HG02938 (cell line): Measurements from ENCODE around the gene TLE5.
"Not testable (repeated sequence)": the region's sequence is repeated elsewhere in the genome, so short reads cannot be mapped to it uniquely, and the experiment has no call there.

Experiments
- ATAC-seq: cut with Tn5 transposase; IDR thresholded peaks from one replicate; pipeline ENCODE4 v1.9.1; 2021; ENCODE audit warnings: mild to moderate bottlenecking, moderate library complexity; ENCODE audit not compliant: unreplicated experiment

The TLE5 gene

DNA sequence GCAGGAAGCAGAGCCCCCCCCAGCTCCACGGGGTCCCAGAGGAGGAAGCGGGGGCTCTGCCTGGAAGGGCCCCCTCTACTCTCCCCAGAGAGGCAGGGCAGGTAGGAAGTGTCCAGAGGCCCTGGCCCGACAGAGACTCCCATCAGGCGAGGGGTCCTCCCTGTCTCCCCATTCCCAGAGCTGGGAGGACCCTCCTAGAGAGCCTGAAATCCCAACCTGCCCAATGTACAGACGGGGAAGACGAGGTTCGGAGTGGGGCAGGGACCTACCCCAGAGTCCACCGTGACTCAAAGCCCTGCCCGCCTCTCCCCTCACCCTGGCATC is 34.4 kb downstream of the TLE5 start:
- no peak for ATAC-seq

DNA sequence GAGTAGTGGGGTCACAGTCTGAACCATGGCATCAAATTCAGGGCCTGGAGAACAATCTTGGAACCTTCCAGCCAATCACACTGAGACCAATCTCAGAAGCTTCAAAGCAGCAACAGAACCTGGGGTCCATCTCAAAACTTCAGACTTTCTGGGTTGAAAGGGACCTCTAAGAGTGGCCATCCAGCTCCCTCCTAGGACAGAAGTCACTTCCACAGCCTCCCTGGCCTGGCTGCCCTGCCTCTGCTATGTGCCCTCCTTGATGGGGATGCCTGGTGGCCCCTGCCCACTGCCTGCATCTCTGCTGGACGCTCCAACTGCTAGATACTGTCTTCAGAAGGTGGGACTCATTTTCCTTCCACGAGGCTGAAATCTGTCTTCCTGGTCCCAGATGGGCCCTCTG is 35.0 kb downstream of the TLE5 start:
- ATAC-seq = no peak

DNA sequence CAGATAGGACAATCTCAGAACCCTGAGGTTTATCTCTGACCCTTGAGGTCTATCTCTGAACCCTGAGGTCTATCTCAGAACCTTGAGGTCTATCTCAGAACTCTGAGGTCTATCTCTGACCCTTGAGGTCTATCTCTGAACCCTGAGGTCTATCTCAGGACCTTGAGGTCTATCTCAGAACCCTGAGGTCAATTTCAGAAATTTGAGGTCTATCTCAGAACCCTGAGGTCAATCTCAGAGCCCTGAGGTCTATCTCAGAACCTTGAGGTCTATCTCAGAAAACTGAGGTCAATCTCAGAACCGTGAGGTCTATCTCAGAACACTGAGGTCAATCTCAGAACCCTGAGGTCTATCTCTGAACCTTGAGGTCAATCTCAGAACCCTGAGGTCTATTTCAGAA is 35.5 kb downstream of the TLE5 start:
- ATAC-seq = no peak

DNA sequence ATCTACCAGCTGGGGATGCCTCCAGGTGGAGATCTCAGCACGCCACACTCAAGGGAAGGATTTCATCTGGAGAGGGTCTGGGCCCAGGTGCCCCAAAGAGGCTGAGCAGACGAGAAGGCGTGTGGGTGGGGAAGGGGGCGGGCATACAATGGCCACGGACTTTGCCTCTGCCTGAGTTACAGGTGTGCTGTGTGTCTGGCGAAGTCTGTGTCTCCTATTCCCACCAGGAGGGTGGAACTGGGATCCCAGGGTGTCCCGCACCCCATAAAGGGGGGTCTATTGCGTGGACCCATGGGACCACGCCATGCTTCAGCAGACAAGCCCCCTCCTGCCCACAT is 36.8 kb downstream of the TLE5 start:
- ATAC-seq = no peak

DNA sequence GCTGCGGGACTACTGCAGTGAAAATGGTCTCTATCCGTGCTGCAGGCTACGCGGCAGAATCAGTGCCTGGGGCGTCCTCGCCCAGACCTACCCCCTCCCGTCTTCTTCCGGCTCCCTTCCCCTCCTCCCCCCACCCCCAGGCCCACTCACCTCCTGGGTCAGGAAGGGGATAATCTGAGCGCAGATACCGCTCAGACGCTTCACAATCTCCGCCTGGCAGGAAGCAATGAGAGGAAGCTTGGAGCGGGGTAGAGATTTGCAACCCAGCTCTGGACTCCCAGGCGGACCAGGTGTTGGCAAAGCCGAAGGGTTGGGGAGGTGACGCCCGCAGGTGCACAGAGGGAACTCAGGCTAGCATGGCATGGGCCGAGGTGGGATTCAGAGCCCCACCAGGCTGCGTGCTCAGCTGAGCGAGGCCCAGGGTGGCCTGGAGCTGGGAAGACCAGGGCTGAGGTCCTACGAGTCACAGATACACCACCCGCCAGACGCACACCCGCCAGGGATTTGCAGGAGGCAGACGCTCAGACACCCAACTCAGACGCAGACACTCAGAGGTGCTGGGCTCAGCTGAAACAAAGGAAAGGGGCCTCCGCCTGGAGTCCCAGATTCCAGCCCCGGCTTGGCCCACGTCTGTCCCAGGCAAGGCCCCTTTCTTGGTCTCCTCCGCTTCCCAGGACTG is 37.3 kb downstream of the TLE5 start:
- ATAC-seq = no peak

DNA sequence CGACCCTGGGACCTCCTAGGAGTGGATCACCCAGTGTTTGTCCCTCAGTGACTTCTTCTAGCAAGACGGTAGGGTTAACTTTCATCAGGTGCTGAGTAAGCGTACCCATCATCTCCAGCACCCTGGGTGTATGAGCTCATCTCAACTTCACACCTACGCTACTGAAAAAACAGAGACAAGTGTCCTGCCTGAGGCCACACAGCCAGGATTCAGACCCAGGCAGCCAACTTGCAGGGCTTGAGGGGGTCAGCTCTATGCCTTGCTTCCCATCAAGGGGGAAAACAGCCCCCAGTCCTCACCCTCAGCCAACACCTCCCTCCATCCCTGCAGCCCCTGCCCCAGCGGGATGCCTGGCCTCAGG is 37.8 kb downstream of the TLE5 start:
- no peak for ATAC-seq

DNA sequence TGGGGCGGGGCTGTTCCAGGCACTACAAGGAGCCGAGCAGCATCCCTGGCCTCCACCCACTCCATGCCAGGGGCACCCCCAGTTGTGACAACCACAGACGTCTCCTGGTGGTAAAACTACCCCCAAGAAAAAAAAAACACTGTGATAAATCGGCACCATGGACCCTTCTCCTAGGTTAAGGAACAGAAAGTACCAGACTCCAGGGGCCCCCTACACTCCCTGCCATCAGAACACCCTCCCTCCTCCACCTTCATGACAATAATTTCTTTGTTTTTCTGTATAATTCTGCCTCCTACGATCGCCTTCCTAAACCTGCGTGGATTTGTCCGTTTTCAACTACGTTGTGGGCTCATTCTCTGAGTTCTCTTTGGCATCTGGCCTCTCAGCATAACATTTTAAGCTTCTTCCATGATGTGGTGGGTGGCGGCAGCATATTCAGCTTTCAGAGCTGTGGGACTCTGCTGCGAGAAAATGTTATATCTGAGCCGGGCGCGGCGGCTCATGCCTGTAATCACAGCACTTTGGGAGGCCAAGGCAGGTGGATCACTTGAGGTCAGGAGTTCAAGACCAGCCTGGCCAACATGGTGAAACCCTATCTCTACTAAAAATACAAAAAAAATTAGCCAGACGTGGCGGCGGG is 41.9 kb downstream of the TLE5 start:
- no peak for ATAC-seq

DNA sequence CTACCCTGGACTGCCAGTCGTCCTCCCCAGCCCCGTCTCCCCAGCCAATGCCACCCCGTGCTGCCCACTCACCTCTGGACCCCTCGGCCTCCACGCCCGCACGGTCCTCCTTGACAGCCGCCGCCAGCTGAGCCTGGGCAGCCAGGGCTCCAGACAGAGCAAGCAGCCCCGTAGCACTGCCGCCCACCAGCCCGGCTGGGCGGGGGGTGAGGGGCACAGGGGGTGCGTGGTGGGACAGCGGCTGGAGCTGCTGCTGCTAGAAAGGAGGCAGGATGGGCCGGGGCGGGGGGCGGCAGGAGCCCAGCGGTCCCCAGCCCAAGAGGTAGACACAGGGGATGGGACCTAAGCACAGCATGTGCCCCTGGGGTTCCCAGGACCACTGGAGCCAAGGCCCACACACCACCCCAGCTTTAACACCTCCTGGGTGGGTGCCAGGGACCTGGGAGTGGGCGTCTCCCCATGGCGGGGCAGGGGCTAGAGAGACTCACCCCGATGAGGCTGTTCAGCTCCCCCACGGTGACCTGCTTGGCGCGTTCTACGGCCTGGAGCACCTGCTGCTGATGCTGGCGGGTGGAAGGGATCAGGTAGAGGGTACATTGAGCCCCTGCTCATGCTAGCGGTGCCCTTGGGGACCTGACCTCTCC is 43.0 kb downstream of the TLE5 start:
- ATAC-seq = no peak

DNA sequence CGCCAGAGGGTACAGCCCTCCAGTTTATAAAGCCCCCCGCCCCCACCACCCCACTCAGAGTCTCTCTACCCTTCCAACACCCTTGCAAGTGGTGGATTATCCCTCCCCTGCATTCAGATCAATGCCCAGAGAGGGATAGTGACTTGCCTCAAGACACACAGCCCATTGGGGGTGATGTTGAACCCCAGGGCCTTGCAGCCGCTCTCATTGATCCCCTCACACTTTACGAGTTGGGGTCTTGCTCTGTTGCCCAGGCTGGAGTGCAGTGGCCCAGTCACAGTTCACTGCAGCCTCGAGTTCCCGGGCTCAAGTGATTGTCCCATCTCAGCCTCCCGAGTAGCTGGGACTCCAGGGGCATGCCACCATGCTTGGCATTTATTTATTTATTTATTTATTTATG is 44.4 kb downstream of the TLE5 start:
- no peak for ATAC-seq

DNA sequence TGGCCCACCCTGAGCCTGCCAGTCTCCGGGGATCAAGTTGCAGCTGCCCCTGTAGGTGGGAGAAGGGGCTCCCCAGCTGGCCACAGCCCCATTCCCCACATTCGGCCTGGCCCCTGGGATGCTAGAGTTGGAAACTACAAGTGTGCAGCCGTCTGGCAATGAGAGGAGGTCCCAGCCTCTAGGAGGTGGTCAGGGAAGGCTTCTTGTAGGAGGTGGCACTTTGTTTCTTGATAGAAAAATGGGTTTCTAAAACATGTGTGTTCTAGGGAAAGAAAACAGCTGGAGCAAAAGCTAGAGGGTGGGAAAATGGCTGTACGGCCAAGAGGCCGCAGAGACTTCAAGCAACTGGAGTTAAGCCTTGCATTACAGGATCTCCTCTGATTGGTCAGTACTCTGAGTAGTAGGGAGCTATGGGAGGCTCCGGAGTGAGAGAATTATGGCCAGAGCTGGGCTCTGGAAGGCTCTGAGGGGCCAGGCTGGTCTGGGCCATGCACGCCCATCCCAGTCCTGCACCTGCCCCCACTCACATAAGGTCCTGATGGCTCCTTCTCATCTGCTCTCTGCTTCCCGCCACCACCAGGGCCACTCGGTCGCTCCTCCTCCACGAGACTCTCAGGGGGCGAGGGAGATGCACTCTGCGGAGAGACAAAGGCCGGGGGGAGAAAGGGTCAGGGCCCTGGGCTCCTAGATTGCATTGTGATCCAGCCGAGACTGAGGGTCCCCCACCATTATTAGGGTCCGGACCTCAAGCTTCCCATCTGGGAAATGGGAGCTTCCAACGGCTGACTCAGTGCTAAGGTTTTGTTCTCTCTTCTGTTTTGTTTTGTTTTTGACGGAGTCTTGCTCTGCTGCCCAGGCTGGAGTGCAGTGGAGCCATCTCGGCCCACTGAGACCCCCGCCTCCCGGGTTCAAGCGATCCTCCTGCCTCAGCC is 46.9 kb downstream of the TLE5 start:
- ATAC-seq = no peak

DNA sequence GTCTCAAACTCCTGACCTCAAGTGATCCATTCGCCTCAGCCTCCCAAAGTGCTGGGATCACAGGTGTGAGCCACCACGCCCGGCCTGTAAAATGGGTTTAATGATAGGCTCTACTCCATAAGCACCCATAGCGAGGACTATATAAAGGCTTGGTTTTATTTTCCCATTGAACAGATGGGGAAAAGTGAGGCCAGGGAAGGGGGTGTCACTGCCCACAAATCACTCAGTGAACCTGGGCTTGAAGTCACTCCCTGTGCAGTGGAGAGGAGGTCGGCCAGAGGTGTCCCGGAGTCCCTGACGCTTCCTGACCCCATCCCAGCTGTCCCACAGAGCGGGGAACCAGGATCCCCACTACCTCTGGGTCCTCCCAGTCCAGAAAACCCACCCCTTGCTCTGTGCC is 48.2 kb downstream of the TLE5 start:
- no peak for ATAC-seq

DNA sequence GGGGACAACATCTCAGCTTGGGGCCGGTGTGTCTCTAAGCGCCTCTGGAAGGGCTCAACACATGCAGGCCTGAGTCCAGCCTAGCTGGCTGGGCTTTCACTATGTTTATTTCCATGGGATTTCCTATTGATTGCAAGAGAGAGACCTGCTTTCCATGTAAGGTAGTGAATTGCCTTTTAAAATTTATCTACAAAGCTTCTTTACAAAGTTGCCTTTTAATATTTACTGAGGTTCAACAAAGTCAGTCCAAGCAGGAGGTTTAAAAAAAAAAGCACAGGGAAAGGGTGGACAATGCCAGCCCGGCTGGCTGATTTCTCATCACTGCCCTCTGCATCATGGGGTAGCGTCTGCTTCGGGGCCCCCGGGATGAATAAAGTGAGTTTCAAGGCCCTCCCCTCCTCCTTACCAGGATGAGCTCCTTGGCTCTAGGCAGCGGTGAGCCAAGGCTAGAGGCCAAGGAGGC is 49.0 kb downstream of the TLE5 start:
- no peak for ATAC-seq

DNA sequence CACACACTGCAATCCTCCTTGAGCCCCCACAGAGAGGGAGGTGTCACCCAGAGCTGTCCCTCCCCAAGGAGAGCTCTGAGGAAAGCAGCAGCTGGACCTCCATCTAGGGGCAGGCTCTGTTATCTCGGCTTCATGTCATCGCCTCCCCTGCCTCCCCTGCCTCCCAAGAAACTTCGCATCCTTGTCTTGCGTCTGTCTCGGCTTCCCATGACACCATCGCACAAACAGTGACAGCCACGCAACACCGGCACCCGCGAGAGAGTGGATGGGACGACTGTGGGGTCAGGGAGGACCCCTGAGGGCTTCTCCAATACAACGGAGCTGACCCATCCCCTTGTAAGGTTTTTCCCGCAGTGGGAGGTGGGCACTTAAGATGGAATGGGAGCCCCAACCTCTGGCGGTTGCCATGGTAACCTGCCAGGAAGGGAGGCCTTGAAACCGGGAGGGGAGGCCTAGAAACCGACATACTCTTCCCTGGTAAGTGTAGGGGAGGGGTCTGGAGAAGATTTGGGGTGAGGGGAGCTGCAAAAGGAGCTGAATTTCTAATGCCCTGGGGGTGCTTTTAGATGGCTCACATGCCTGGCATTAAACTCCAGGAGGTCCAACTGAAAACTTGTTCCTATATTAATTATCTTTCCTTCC is 49.6 kb downstream of the TLE5 start:
- no peak for ATAC-seq

DNA sequence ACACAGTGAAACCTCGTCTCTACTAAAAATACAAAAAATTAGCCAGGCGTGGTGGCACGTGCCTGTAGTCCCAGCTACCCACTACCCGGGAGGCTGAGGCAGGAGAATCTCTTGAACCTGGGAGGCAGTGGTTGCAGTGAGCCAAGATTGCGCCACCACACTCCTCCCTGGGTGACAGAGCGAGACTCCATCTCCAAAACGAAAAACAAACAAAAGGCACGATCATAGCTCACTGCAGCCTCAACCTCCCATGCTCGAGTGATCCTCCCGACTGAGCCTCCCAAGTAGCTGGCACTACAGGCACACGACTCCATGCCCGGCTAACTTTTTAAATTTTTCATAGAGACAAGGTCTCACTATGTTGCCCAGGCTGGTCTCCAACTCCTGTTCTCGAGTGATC is 50.2 kb downstream of the TLE5 start:
- ATAC-seq = not testable (repeated sequence)

DNA sequence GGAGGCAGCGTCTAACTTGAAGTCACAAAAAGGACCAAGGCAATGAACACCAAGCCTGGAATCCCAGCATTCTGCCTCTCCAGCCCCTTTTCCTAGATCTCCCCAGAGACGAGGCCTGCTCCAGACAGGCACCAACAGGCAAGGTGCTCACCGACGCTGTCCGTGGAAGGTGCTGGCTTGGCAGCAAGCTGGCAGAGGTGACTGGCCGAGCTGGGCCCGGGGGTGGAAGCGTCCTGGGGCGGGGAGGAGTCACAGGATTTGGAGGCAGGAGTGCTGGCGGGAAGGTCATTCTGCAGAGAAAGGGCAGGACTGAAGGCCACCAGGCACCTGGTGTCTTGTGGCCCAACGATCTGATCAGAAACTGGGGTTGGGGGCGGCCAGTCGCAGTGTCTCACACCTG is 51.4 kb downstream of the TLE5 start:
- ATAC-seq = no peak

DNA sequence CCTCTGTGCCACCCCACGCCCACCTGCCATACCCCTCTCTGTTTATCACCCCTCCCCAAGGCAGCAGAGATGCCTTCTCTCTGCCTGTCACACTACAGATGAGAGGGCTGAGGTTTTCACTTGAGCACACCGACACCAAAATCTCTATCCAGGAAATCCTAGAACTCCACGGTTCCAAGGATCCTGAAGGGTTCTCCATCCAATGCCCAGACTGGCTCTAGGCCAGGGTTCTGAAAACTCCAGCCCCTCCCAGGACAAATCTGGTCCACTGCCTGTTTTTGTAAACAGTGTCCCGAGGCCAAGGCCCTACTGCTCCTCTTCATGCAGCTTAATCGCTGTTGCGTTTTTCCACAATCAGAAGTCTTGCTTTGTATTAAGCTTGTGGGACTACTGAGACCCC is 53.3 kb downstream of the TLE5 start:
- no peak for ATAC-seq

DNA sequence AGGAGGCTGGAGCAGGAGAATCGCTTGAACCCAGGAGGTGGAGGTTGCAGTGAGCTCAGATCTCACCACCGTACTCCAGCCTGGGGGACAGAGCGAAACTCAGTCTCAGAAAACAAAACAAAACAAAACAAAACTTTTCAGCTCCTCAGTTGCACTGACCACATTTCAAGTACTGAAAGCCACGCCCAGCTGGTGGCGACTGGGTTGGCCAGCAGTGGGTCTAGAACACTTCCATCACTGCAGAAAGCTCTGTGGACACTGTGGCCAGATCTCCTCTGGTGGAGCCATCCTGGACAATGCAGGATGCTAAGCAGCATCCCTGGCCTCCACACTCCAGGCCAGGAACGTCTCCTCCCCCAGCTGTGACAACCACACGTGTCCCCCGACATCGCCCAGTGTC is 54.3 kb downstream of the TLE5 start:
- ATAC-seq = no peak

DNA sequence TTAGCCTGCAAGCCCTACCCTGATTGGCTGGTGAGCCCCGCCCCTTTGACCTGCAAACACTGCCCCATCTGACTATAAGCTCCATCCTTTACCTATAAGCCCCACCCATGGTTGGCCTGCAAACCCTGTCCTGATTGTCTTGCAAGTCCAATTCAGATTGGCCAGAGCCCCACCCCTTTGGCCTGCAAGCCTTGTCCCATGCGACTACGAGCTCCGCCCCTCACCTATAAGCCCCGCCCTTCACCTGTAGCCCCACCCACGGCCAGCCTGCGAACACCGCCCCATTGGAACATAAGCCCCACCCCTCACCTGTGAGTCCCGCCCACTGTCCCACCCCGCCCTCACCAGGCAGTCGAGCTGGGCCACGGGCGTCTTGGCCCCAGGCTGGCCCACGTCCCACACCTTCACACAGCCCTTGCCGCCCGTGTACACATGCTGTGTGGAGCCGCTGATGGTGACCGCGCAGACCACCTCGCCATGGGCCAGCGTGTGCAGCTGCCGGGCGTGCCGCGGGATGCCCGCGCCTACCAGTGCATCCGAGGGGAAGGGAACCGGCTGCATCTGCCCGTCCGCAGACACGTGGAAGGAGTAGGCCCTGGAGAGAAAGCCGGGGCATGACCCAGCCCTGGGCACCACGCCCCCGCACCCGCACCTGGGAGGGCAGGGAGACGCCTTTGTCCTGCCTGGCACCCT is 56.1 kb downstream of the TLE5 start:
- ATAC-seq = no peak

DNA sequence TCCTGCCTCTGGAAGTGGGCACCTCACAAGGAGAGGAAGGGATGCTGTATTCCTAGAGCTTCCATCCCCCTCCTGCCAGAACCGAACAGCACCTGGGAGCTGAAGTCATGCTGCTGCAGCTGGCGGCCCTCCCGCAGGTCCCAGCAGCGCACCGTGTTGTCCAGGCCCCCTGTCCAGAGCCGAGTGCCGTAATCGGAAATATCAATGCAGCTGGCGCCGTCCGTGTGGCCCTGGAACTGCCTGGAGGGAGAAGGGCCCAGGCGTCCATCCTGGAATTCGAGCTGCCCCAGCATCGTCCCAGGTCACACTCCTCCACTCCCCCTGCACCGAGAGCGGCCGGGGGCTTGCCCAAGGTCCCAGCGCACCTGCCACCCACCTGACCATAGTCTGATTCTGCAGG is 57.0 kb downstream of the TLE5 start:
- no peak for ATAC-seq

DNA sequence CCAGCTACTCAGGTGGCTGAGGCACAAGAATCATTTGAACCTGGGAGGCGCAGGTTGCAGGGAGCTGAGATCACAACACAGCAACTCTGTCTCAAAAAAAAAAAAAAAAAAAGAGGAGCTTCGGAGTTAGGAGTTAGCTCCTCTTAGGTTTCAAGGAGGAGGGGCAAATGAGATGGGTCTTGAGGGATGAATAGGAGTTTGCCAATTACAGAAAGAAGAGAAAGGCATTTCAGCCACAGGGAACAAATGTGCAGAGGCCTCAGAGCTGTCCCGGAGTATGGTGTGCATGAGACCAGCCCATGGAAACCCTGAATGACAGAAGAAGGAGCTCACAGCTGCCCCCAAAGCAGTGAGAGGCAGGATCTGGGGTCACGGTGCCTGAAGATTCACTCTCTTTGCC is 57.8 kb downstream of the TLE5 start:
- ATAC-seq = no peak

DNA sequence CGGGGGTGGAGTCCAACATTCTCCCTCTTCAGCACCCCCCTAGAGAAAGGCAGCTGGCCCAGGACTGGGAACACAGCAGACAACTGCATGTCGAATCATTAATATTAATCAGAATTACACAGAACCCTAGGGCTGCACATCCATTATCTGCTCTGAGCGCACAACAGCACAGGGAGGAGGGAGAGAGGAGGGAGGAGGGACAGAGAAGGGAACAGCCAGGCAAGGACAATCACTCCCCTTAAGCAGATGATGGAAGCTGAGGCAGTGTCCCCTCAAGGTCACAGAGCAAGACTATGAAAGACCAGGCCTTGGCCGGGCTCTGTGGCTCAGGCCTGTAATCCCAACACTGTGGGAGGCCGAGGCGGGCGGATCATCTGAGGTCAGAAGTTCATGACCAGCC is 59.2 kb downstream of the TLE5 start:
- ATAC-seq = no peak
